ENCODE data around the gene LAPTM5. TPM values are rescaled to one million over a fixed set of nuclear protein-coding genes. Genes with fewer than 3 reads are reported as not detected.

Gene LAPTM5
- total and polyA plus RNA-seq, 2 donors: 88.6 to 364 TPM

DNA sequence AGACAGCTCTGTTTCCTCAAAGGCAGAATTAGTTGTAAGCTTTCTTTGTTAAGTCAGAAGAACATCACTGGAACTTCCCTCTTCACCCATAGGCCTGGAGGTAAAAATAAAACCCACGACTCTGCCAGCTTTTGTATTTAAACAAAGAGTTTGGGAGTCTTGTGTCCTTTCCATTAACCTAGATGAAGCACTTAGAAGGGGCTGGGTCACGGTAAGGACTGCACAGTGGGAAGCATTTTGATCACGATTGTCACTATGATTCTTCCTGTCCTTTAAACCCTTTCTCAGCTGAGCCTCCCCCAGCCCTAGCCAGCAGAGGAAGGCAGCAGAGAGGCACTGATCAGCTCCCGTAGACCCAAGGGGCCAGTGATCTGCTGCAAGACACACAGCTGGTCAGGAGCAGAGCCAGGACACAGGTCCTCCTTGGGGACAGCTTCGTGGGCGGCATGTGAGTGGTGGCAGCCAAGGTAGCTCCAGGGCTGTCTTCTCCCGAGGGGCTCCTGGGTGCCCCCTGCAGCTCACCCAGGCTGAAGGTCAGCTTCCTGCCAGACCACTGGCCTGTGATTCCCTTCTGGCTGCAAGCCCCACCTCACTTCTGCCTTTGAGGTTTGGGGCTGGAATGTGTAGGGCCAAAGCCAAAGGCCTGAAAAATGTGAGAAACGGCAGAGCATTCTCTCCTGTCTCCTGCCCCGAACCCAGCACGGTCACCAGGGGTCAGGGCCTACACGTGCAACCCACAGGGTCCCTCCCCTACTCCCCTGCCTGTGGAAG lies 4.0 kb upstream of the LAPTM5 start:
- no peak overlapping the region for H3K4me3 ChIP-seq (ENCODE audit: low read length in 2 of 2)
- H3K4me1 ChIP-seq (ENCODE audit: control insufficient read depth in 2 of 2, insufficient read depth in 2 of 2, low read length in 2 of 2): peaks cover 54 to 91% of the 10 kb centered on the region in 2 donors
- H3K27me3 ChIP-seq (ENCODE audit: control insufficient read depth in 2 of 2, insufficient read depth in 1 of 2, low read length in 1 of 2): no peaks in the 10 kb centered on the region
- no peaks in the 10 kb centered on the region for H3K9me3 ChIP-seq (ENCODE audit: control insufficient read depth in 2 of 2, insufficient read depth in 1 of 2, low read length in 1 of 2)
- peak in 1 of 9 donors; percentile 56 for DNase-seq (ENCODE audit: low read depth in 6 of 9, low spot score in 9 of 9)
- H3K27ac ChIP-seq (ENCODE audit: low read depth in 1 of 2, low read length in 1 of 2): peak overlapping the region; percentile 38 to 93
- WGBS: 65% methylated on average over 11 of the region's 11 CpGs
- H3K36me3 ChIP-seq (ENCODE audit: control insufficient read depth in 2 of 2, insufficient read depth in 2 of 2, low read length in 1 of 2): no peaks in the 10 kb centered on the region

DNA sequence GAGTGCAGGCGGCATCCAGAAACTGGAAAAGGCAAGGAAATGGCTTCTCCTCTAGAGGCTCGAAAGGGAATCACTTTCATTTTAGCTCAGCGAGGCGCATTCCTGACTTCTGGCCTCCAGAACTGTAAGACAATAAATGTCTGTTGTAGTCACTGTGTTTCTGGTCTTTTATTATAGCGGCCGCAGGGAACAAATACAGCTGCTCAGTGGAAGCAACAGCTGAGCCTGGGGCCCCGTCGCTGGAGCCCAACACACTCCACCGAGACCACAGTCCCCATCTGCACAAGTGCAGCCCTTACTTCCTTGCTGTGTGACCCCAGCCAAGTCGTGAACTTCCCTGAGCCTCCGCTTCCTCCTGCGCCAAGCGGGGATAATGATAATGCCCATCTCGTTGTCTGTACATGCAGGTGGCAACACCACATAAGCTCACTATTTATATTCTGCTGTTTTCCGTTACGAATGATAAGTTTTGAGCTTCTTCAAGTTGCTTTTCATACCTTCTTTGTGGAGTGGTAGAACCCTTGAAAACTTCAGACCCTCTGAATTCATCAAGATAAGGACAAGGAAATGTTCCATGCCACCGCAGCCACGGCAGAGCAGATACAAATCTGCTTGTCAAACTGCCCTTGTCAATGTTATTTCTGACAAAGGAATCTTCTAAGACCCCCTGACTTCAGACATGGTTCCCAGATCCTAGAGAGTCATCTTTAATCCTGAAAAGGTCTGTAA lies 3.2 kb upstream of the LAPTM5 start:
- peak overlapping the region; percentile 86 to 93 for H3K27ac ChIP-seq (ENCODE audit: low read depth in 1 of 2, low read length in 1 of 2)
- WGBS: 25% methylated on average over 18 of the region's 18 CpGs
- peak overlapping the region in 1 of 2 donors; percentile 8 for H3K4me3 ChIP-seq (ENCODE audit: low read length in 2 of 2)
- peak in 2 of 9 donors; percentile 49 to 72 for DNase-seq (ENCODE audit: low read depth in 6 of 9, low spot score in 9 of 9)
- peaks cover 51 to 93% of the 10 kb centered on the region in 2 donors for H3K4me1 ChIP-seq (ENCODE audit: control insufficient read depth in 2 of 2, insufficient read depth in 2 of 2, low read length in 2 of 2)
- no peaks in the 10 kb centered on the region for H3K36me3 ChIP-seq (ENCODE audit: control insufficient read depth in 2 of 2, insufficient read depth in 2 of 2, low read length in 1 of 2)
- H3K9me3 ChIP-seq (ENCODE audit: control insufficient read depth in 2 of 2, insufficient read depth in 1 of 2, low read length in 1 of 2): no peaks in the 10 kb centered on the region
- H3K27me3 ChIP-seq (ENCODE audit: control insufficient read depth in 2 of 2, insufficient read depth in 1 of 2, low read length in 1 of 2): no peaks in the 10 kb centered on the region

DNA sequence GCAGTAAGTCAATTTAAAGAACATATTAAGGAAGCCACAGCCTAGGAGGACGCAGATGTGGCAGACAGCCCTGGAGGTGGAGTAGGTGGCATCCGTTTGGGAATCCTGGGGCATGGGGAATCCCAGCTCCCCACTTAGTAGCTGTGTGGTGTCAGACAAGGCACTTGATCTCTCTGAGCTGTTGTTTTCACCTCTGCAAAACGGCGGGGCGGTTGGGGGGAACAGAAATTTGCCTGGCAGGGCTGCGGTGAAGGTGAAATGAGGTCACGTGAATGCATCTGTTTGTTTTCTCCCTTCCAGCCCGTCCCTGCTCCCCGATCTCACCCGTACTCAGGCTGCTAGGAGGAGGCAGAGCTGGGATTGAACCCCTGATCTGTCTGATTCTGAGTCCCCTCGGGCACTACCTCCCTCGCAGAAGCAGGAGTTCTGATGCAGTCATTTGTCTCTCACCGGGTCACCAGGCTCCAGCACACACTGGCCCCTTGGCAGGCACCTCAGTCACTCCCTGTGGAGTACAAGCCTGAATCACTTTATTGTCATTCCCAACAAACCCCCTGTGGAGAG lies 2.2 kb upstream of the LAPTM5 start:
- WGBS: 66% methylated on average over 13 of the region's 13 CpGs
- H3K4me3 ChIP-seq (ENCODE audit: low read length in 2 of 2): no peak overlapping the region

DNA sequence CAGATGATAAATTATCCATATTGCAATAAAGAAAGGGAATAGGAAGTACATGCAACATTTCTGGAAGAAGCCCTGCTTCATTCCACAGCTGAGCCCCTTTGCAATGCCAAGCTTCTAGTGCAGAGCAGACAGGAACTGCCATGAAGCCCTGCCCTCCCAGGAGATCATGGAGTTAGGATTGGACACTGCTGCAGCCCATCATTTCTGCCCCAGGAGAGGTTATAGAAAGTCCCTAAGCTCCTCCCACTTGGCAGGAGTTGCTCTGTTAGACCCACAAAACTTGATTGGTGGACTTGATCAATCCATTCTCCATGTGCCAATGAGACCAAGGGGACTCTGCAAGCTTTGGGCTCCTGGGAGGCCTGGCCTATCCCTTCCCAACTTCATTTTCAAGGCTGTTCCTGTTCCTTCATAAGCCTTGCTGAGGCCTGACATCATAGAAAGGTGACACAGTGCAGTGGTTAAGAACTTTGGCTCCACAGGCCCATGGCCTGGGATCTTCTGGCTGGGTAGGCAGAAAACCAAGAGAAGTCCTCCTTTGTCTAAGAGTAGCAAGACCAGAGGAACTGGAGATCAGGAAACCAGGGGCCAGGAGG lies 1.3 kb upstream of the LAPTM5 start:
- Histone ChIP-seq H3K4me3 (ENCODE audit: low read length in 2 of 2) (no peak overlapping the region), H3K27me3 (ENCODE audit: control insufficient read depth in 2 of 2, insufficient read depth in 1 of 2, low read length in 1 of 2) (no peaks in the 10 kb centered on the region), H3K9me3 (ENCODE audit: control insufficient read depth in 2 of 2, insufficient read depth in 1 of 2, low read length in 1 of 2) (no peaks in the 10 kb centered on the region), H3K4me1 (ENCODE audit: control insufficient read depth in 2 of 2, insufficient read depth in 2 of 2, low read length in 2 of 2) (peaks cover 61 to 98% of the 10 kb centered on the region in 2 donors), H3K27ac (ENCODE audit: low read depth in 1 of 2, low read length in 1 of 2) (peak overlapping the region; percentile 38 to 93), H3K36me3 (ENCODE audit: control insufficient read depth in 2 of 2, insufficient read depth in 2 of 2, low read length in 1 of 2) (peaks cover 0 to 2% of the 10 kb centered on the region in 2 donors)
- DNase-seq (ENCODE audit: low read depth in 6 of 9, low spot score in 9 of 9): peak in 1 of 9 donors; percentile 45

More for the DNA sequence above, 2.2 kb upstream of the LAPTM5 start:
- Histone ChIP-seq H3K36me3 (ENCODE audit: control insufficient read depth in 2 of 2, insufficient read depth in 2 of 2, low read length in 1 of 2) (peaks cover 0 to under 1% of the 10 kb centered on the region in 2 donors), H3K4me1 (ENCODE audit: control insufficient read depth in 2 of 2, insufficient read depth in 2 of 2, low read length in 2 of 2) (peaks cover 55 to 93% of the 10 kb centered on the region in 2 donors), H3K27ac (ENCODE audit: low read depth in 1 of 2, low read length in 1 of 2) (peak overlapping the region; percentile 86 to 93), H3K27me3 (ENCODE audit: control insufficient read depth in 2 of 2, insufficient read depth in 1 of 2, low read length in 1 of 2) (no peaks in the 10 kb centered on the region), H3K9me3 (ENCODE audit: control insufficient read depth in 2 of 2, insufficient read depth in 1 of 2, low read length in 1 of 2) (no peaks in the 10 kb centered on the region)
- DNase-seq (ENCODE audit: low read depth in 6 of 9, low spot score in 9 of 9): peak in 3 of 9 donors; percentile 67 to 82 (median 71)

DNA sequence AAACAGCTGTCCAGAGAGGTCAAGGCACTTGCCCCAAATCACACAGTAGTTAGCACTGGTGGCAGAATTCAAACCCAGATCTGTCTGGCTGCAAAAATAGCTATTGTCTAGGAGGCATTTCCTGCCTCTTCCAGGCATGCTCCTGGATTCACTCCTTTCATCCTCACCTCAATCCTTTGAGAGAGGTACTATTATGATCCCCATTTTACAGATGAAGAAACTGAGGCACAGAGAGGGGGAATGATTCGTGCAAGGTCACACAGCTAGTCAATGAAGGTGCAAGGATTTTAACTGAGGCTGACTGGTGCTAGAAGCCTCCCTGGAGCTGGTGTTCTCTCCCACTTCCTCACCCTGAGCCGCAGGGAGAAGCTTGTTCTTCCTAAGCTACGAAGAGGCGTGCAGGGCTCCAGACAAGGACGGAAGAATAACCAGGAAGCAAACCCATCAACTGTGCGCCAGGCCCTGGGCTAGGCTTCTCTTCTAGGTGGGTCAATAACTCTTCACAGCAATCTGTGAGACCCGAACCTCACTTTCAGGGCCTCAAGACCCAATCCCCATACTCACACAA lies 631 bp upstream of the LAPTM5 start:
- H3K9me3 ChIP-seq (ENCODE audit: control insufficient read depth in 2 of 2, insufficient read depth in 1 of 2, low read length in 1 of 2): no peaks in the 10 kb centered on the region
- H3K4me3 ChIP-seq (ENCODE audit: low read length in 2 of 2): peak overlapping the region in 1 of 2 donors; percentile 61
- H3K27me3 ChIP-seq (ENCODE audit: control insufficient read depth in 2 of 2, insufficient read depth in 1 of 2, low read length in 1 of 2): no peaks in the 10 kb centered on the region
- H3K27ac ChIP-seq (ENCODE audit: low read depth in 1 of 2, low read length in 1 of 2): peak overlapping the region; percentile 93 to 95
- H3K4me1 ChIP-seq (ENCODE audit: control insufficient read depth in 2 of 2, insufficient read depth in 2 of 2, low read length in 2 of 2): peaks cover 61 to 98% of the 10 kb centered on the region in 2 donors
- peaks cover 0 to 2% of the 10 kb centered on the region in 2 donors for H3K36me3 ChIP-seq (ENCODE audit: control insufficient read depth in 2 of 2, insufficient read depth in 2 of 2, low read length in 1 of 2)
- no peak for DNase-seq (ENCODE audit: low read depth in 6 of 9, low spot score in 9 of 9)
- WGBS: 86% methylated on average over 7 of the region's 7 CpGs

DNA sequence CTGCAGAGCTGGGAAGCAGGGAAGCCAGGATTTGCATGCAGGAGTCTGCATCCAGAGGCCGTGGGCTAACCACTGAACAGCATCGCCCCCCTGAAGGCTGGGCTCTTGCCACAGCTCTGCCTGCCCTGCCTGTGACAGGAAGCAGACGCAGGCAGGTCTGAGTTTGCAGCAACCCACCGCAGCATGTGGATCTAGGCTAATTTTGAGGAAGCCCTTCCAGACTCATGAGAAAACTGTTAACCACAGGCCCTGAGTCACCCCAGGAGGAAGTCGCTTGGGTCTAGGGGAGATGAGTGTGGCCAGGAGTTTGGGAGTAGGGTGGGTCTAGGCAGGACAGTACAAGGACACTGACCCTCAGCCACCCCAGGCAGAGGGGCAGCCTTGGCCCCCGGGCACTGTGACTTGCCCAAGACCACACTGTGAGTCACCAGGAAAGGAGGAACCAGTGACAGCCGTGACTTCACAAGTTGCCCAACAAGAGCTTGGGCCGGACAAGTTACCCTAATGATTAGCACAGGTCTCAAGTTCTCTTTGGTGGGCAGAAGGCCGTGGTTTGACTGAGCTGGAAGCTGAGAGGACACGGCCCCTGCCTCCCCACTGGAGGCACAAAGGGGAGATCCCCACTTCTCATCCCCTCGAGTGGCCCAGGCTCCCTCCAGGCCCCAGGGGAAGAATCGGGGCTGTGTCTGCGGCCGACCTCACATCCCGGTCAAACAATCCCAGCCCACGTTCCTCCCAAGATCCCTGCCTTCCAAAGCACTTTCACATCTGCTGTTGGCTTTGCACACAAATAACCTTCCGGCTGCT lies 826 bp downstream of the LAPTM5 start:
- Histone ChIP-seq H3K27me3 (ENCODE audit: control insufficient read depth in 2 of 2, insufficient read depth in 1 of 2, low read length in 1 of 2) (no peaks in the 10 kb centered on the region), H3K4me3 (ENCODE audit: low read length in 2 of 2) (peak overlapping the region; percentile 61 to 87), H3K4me1 (ENCODE audit: control insufficient read depth in 2 of 2, insufficient read depth in 2 of 2, low read length in 2 of 2) (peaks cover 56 to 96% of the 10 kb centered on the region in 2 donors), H3K36me3 (ENCODE audit: control insufficient read depth in 2 of 2, insufficient read depth in 2 of 2, low read length in 1 of 2) (peaks cover 7 to 8% of the 10 kb centered on the region in 2 donors), H3K9me3 (ENCODE audit: control insufficient read depth in 2 of 2, insufficient read depth in 1 of 2, low read length in 1 of 2) (no peaks in the 10 kb centered on the region), H3K27ac (ENCODE audit: low read depth in 1 of 2, low read length in 1 of 2) (peak overlapping the region; percentile 93 to 95)
- DNase-seq (ENCODE audit: low read depth in 6 of 9, low spot score in 9 of 9): peak in 3 of 9 donors; percentile 55 to 76 (median 61)
- 5% methylated on average over 17 of the region's 17 CpGs for whole genome bisulfite sequencing

DNA sequence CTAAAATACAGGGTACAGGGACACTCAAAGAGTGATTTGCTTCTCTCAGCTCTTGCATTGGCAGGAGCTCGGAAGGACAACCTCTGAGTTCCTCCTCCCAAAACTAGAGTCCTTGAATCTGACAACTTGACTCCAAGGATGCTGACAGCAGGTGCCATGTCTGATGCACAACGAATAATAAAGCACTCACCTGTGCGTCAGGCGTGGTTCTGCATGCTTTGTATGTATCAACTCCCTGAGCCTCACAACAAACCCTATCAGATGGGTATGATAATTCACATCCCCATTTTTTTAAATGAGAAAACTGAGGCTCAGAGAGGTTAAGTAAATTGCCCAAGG lies 1.4 kb downstream of the LAPTM5 start:
- peaks cover 8 to 9% of the 10 kb centered on the region in 2 donors for H3K36me3 ChIP-seq (ENCODE audit: control insufficient read depth in 2 of 2, insufficient read depth in 2 of 2, low read length in 1 of 2)
- WGBS: 43% methylated on average over 4 of the region's 4 CpGs
- peaks cover 55 to 96% of the 10 kb centered on the region in 2 donors for H3K4me1 ChIP-seq (ENCODE audit: control insufficient read depth in 2 of 2, insufficient read depth in 2 of 2, low read length in 2 of 2)
- DNase-seq (ENCODE audit: low read depth in 6 of 9, low spot score in 9 of 9): no peak
- peak overlapping the region; percentile 61 to 87 for H3K4me3 ChIP-seq (ENCODE audit: low read length in 2 of 2)
- peak overlapping the region; percentile 93 to 95 for H3K27ac ChIP-seq (ENCODE audit: low read depth in 1 of 2, low read length in 1 of 2)
- H3K27me3 ChIP-seq (ENCODE audit: control insufficient read depth in 2 of 2, insufficient read depth in 1 of 2, low read length in 1 of 2): no peaks in the 10 kb centered on the region
- no peaks in the 10 kb centered on the region for H3K9me3 ChIP-seq (ENCODE audit: control insufficient read depth in 2 of 2, insufficient read depth in 1 of 2, low read length in 1 of 2)

DNA sequence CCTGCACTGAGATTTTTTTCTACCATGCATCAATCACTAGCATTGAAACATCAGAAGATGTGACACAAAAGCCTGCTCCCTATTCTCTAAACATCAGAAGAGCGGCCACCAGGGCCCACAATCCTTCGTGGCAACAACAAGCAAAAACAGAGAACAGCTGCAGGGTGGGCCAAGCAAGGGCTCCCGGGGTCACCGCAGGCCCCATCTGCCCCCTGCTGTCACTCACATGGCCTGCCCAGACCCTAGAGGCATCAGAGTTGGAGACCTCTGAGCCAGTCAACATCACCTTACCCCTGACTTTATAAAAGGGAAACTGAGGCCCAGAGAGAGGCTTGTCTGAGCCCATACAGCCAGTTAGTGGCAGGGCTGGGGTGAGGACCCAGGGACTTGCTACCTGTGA lies 1.8 kb downstream of the LAPTM5 start:
- Histone ChIP-seq H3K36me3 (ENCODE audit: control insufficient read depth in 2 of 2, insufficient read depth in 2 of 2, low read length in 1 of 2) (peaks cover 8 to 9% of the 10 kb centered on the region in 2 donors), H3K4me1 (ENCODE audit: control insufficient read depth in 2 of 2, insufficient read depth in 2 of 2, low read length in 2 of 2) (peaks cover 57 to 96% of the 10 kb centered on the region in 2 donors), H3K9me3 (ENCODE audit: control insufficient read depth in 2 of 2, insufficient read depth in 1 of 2, low read length in 1 of 2) (no peaks in the 10 kb centered on the region), H3K4me3 (ENCODE audit: low read length in 2 of 2) (peak overlapping the region; percentile 61 to 87), H3K27ac (ENCODE audit: low read depth in 1 of 2, low read length in 1 of 2) (peak overlapping the region; percentile 93 to 95), H3K27me3 (ENCODE audit: control insufficient read depth in 2 of 2, insufficient read depth in 1 of 2, low read length in 1 of 2) (no peaks in the 10 kb centered on the region)
- 37% methylated on average over 4 of the region's 4 CpGs for WGBS
- DNase-seq (ENCODE audit: low read depth in 6 of 9, low spot score in 9 of 9): no peak
